HG02588 (cell line): ENCODE results near the gene CYP3A7.
"Not testable (repeated sequence)": the region's sequence is repeated elsewhere in the genome, so short reads cannot be mapped to it uniquely, and the experiment has no call there.

Source experiments
- ATAC-seq: cut with Tn5 transposase; IDR thresholded peaks from one replicate; pipeline ENCODE4 v1.9.1; 2021; ENCODE audit warnings: mild to moderate bottlenecking, moderate library complexity; ENCODE audit not compliant: unreplicated experiment

Gene CYP3A7

DNA sequence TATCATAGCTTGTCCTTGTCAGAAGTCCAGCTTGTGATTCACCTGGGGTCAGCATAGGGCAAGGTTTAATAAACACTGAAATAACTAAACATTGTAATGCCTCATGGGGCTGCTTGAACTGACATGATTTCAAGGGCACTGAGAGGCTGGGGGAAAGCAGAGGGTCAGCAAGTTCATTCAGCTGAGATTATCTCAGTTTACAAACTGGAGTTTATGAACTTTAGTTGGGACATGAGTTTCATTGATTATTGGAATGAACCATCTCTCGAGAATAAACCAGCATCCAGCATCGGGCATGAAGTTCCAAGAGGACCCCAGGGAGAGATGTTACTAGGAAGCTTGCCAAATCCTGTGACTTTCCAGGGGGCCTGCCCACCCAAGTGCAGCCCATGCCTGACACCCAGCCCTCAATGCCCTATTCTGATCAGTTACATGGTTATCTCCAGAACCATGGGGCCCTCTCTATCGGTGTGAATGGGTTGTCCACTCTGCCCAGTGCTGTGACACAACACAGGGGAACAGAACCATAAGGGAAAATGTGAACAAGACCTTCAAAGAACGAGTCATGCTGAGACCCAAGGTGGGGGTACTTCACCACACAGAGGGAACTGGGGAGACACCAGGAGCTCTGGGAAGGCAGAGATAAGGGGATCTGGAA is 7.9 kb upstream of the CYP3A7 start:
- ATAC-seq, result no peak

- no peak for ATAC-seq
Measured at GRCh38 chr7:99741441-99741795, 6.4 kb upstream of the CYP3A7 start.

- no peak for ATAC-seq
Measured at GRCh38 chr7:99740573-99741440, 5.8 kb upstream of the CYP3A7 start.

- no peak for ATAC-seq
Measured at GRCh38 chr7:99739699-99740572, 4.9 kb upstream of the CYP3A7 start.

- ATAC-seq, result no peak
Measured at GRCh38 chr7:99737726-99738125, 2.7 kb upstream of the CYP3A7 start.

DNA sequence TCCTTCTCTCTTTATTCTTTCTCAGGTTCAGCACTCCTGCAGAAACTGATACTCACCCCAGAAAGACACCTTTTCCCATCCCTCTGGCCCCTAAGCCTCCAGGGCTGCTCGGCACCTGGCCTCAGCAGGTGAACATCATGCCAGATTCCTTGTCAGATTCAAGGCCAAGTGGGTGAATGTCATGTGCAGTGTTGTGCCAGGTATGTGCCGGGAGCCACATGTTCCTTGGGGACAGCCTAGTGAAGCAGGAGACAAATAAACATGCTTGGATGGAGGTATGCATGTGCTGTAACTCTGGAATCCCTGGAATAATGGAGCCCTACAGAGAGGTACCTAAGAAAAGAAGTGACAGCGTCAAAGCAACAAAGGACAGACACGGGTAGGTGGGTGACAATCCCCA is 1.7 kb upstream of the CYP3A7 start:
- not testable (repeated sequence) for ATAC-seq

DNA sequence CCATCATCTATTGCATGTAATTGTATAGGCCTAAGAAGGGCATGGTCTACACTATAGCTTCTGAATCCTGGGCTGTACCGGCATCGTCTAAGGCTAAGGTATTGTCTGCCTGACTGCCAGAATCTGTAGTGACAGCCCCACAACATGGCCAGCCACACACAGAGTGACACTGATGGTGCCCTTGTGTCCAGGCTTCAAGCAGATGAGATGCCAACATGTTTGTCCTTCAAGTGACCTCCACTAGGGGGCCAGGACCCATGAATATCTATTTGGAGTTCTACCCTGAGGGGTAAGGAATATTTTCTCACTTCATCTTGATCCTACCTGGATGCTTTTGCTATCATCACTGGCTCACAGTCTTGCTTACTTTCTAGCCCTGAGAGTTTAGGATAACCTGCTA is 1.5 kb downstream of the CYP3A7 start:
- ATAC-seq, result no peak

DNA sequence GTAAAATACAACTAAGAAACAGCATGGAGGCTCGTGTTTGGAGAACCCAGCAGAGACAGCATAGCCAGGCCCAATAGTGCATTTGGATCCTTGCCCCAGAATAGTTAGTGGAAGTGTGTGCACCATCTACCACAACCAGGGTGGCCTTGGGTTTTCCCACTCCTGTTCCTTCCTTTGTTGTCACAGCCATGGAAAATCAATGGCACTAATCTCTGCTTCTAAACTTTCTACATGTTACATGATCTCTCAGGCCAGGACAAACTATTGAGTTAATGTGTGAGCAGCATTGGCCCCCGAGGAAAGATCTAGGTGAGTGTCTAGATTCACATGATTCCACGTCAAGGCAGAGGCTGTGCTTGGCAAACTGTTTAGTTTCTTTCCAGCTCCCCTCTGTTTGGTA is 2.0 kb downstream of the CYP3A7 start:
- ATAC-seq, result no peak

DNA sequence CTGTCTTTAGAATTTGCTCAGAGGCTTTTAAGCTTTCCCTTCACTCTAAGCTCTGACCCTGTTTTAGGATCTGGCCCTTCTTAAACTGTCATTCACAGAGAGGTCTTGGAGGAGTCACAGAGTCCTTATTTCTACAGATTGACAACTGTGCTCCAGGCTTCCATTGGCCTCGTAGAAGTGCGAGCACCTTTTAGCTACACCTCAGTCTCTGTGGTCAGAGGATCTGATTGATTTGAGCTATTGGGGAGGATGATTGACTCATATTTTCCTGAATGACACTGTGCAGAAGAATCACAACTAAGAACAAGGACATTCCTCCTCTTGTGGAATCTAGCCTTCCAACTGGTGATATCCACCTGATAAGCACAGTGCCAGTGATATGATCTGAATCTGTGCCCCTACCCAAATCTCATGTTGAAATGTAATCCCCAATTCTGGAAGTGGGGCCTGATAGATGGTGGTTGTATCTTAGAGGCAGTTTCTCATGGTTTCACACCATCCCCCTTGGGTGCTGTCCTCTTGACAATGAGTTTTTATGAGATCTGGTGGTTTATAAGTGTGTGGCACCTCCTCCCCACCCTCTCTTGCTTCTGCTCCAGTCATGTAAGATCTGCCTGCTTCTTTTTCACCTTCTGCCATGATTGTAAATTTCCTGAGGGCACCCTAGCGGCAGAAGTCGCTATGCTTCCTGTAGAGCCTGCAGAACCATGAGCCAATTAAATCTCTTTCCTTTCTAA is 3.2 kb downstream of the CYP3A7 start:
- no peak for ATAC-seq

- ATAC-seq, result no peak
Measured at GRCh38 chr7:99730992-99731391, 4.0 kb downstream of the CYP3A7 start.

DNA sequence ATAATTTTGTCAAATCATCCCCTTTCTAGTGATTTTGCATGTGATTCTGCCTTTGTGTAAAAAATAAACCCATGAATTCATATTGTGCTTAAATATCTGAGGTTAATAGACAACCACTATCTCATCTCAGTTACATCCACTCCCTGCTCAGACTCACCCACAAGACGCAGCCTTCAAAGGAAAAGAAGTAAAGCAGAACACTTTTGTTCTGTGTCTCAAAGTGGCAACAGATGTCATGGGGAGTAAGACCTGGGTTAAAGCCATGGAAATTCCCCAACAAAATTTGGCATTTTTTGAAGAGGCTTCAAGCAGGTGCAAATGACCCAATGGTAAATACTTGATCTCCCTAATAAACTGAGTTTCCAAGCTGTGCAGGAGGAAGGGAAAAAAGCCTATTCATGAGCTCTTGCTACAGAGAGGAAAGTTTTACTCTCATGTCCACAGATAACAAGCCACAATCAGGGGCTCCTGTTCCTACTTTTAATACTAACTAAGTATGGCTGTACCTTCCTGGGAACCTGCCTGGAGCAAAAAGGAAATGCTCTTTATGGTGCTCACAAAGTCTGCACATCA is 4.7 kb downstream of the CYP3A7 start:
- no peak for ATAC-seq

DNA sequence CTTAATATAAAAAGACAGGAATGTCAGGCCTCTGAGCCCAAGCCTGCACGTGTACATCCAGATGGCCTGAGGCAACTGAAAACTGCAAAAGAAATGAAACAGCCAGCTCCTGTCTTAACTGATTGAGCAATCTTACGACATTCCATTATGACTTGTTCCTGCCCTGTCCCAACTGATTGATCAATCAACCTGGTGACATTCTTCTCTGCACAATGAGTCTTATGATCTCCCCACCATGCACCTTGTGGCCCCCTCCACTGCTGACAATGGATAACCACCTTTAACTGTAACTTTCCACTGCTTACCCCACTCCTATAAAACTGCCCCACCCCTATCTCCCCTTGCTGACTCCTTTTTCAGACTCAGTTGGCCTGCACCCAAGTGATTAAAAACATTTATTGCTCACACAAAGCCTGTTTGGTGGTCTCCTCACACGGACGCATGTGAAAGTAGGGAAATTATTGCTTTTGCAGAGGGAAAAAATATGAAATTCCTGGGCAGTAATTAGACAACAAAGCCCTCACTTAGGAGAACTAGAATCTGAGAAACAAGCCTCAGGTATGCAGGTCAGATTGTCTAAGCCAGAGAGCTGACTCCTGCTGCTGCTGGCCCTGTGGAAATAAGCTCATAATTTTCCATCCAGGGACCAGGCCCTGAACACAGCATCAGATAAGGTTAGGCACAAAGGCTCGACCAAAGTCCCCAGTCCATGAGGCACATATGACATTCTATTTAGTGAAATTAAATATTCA is 5.3 kb downstream of the CYP3A7 start:
- ATAC-seq, result no peak

DNA sequence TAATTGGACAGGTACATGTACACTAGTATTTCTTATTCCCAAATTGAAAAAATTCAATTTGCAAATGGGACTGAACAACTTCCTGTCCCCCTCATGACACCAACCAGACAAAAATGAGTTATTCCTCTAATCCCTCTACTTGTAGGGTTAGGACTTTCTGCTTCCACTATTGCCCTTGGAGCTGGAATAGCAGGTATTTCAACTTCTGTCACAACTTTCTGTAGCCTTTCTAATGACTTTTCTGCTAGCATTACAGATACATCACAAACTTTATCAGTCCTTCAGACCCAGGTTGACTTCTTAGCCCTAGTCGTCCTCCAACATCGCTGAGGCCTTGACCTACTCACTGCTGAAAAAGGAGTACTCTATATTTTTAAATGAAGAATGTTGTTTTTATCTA is 6.4 kb downstream of the CYP3A7 start:
- ATAC-seq, result no peak

DNA sequence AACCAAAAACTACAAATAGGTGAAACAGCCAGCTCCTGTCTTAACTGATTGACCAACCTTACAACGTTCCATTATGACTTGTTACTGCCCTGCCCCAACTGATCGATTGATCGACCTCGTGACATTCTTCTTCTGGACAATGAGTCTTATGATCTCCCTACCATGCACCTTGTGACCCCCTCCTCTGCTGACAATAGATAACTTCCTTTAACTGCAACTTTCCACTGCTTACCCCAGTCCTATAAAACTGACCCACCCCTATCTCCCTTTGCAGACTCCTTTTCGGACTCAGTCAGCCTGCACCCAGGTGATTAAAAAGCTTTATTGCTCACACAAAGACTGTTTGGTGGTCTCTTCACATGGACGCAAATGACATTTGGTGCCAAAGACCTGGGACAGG is 11.8 kb downstream of the CYP3A7 start:
- not testable (repeated sequence) for ATAC-seq

DNA sequence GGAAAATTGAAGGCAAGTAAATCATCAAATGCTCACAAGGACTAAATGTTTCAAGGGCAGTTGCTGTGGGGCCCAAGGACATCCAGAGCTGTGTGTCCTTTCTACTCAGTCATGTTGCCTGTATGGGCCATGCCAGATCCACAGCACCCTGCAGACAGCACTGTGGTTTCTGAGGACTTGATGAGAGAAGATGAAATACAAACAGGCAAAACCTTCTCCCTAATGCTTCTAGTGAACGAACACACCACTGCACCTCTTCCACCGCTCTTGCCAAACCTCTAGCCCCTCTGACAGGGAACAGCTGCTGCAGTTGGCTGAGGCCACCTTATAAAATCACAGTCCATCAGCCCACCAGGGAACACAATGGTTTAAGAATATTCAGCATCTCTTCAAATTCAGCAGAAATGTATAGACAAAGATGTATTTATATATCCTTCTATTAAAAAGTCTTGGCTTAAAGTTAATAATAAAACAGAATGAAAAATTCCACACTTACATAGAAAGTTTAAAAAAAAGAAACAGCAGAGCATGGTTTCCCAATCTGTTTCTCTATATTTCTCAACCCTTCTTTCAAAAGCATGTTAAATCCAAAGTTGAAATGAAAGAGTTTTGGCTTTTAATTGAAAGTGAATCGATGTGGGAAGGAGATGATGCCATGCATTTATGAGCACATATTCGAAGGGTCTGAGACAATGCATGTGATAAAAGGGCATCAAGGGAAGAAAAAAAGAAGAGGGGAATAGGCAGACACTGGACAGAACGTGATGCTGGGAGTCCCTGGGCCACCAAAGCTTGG is 14.0 kb downstream of the CYP3A7 start:
- no peak for ATAC-seq

- no peak for ATAC-seq
Measured at GRCh38 chr7:99719996-99720769, 14.8 kb downstream of the CYP3A7 start.

DNA sequence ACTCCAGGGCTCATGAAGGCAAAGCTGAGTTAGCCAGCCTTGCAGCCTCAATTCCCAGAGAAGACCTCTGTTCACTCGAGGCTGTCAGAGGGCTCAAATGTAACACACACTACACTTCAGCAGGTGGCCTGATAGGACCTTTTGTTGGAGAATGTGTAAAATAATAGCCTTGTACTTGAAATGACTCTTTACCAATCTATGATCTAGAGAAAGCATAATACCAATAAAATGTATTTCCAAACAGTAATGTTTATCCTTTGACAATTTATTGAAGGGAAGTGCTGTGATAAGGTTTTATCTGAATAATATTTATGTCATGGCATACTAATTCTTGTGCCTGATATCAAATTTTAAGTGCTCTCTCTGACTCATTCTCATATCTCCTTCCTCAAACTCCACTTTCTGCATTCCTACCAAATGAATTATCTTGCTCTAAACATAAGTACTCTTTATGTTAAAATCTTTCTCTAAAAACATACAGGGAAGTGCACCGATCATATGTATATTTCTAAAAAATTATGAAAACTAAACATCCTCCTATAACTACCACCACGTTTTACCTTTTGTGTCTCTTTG is 20.9 kb downstream of the CYP3A7 start:
- ATAC-seq, result no peak
